ENCODE results near the gene QRICH2. TPM values are rescaled to one million over a fixed set of nuclear protein-coding genes. Genes with fewer than 3 reads are reported as not detected.

Gene QRICH2
- total and polyA plus RNA-seq, 10 of the 15 experiments (the other 5 are each of a cell fraction or from before 2014, with no cell fraction given): 0.04 to 0.72 (median 0.25) TPM

DNA sequence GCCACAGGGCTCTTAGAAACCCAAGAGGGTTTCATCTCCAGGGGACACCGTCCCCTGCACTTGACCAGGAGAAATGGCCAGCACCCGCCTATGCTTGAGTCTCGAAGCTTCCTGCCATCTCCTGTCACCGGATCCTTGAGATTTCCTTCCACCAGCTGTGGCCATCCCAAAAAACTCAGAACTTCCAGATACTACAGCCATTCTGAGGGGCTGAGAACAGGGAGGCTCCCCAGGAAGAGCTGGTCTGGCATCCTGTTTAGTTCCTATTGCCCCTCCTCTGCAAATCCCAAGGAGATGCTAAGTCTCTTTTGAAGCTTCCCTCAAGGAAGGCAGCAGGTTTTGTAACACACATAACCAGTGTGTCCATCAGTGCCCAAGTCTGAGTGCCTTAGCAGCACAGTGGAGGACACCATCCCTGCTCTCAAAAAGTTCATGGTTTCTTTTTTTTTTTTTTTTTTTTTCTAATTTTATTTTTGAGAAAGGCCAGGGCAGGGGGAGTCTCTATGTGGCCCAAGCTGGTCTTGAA is 41.0 kb downstream of the QRICH2 start:
- no peak for FAIRE-seq
- peak; percentile 14; the same call in 1 of the 3 replicates for TF ChIP-seq POU2F2 (IDR thresholded peaks at IDR 0.05; ENCODE audit: borderline replicate concordance, low read depth, low read length)
- 0 out of 2 replicates have a peak, but pooled peaks have one; percentile 28 for TF ChIP-seq WRNIP1 (IDR thresholded peaks at IDR 0.05; ENCODE audit: borderline replicate concordance, low read depth, low read length)
- peak; percentile 18; the same call in 1 of the 2 replicates for TF ChIP-seq BACH1 (IDR thresholded peaks at IDR 0.05; ENCODE audit: borderline replicate concordance)
- TF ChIP-seq POLR2AphosphoS5 (IDR thresholded peaks at IDR 0.05; ENCODE audit: low read length): peak; percentile 51
- TF ChIP-seq ZNF274 (IDR thresholded peaks at IDR 0.05; ENCODE audit: insufficient read depth, insufficient read length): no peak
- no peak for TF ChIP-seq HDAC6 (IDR thresholded peaks at IDR 0.05; ENCODE audit: unreplicated experiment)
- TF ChIP-seq RAD51 (IDR thresholded peaks at IDR 0.05): no peak
- TF ChIP-seq JUND (IDR thresholded peaks at IDR 0.05; ENCODE audit: low read depth, low read length): no peak
- no peak for TF ChIP-seq CREM (IDR thresholded peaks at IDR 0.05; ENCODE audit: low read depth)
- TF ChIP-seq, protein P1, sequence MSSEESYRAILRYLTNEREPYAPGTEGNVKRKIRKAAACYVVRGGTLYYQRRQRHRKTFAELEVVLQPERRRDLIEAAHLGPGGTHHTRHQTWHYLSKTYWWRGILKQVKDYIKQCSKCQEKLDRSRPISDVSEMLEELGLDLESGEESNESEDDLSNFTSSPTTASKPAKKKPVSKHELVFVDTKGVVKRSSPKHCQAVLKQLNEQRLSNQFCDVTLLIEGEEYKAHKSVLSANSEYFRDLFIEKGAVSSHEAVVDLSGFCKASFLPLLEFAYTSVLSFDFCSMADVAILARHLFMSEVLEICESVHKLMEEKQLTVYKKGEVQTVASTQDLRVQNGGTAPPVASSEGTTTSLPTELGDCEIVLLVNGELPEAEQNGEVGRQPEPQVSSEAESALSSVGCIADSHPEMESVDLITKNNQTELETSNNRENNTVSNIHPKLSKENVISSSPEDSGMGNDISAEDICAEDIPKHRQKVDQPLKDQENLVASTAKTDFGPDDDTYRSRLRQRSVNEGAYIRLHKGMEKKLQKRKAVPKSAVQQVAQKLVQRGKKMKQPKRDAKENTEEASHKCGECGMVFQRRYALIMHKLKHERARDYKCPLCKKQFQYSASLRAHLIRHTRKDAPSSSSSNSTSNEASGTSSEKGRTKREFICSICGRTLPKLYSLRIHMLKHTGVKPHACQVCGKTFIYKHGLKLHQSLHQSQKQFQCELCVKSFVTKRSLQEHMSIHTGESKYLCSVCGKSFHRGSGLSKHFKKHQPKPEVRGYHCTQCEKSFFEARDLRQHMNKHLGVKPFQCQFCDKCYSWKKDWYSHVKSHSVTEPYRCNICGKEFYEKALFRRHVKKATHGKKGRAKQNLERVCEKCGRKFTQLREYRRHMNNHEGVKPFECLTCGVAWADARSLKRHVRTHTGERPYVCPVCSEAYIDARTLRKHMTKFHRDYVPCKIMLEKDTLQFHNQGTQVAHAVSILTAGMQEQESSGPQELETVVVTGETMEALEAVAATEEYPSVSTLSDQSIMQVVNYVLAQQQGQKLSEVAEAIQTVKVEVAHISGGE (CRISPR knock-in tag; IDR thresholded peaks at IDR 0.05): 0 out of 2 replicates have a peak, but pooled peaks have one; percentile 18
- peak; percentile 61 for TF ChIP-seq POLR2A (IDR thresholded peaks at IDR 0.05; ENCODE audit: low read depth, low read length)
- intact Hi-C loops (cut with micrococcal nuclease; ENCODE audit: unreplicated experiment) (loop anchor here (5.0 to 10.0 kb wide), 2 partner anchors 35 to 482 kb away; partner anchors contain the start of gene UNK), in situ Hi-C loops (cut with MboI) (loop anchor here (25.0 kb wide), 2 partner anchors 1195 to 1895 kb away; partner anchors contain the start of gene SYNGR2)
- H3K27me3 ChIP-seq (replicated peaks in 1 of 2; ENCODE audit: control insufficient read depth in 2 of 2, insufficient read depth in 2 of 2, low read length in 1 of 2): no peaks in the 10 kb centered on the region
- no peaks in the 10 kb centered on the region for H4K20me1 ChIP-seq (ENCODE audit: control insufficient read depth, insufficient read depth)
- H3K27ac ChIP-seq (ENCODE audit: control insufficient read depth, insufficient read depth): peak overlapping the region; percentile 99
- H3K4me2 ChIP-seq (ENCODE audit: control insufficient read depth, insufficient read depth): peak overlapping the region; percentile 99
- H3K4me1 ChIP-seq (ENCODE audit: control insufficient read depth, insufficient read depth, low read length): peaks cover 49% of the 10 kb centered on the region
- SMC1A ChIA-PET (ENCODE audit: uncharacterized antibody, unreplicated experiment): interaction anchor here (0.9 to 10.2 kb wide), 10 partner anchors 12 to 145 kb away, joined by 3 to 152 read pairs (median 14); no protein-coding TSS in a partner anchor
- 2% methylated on average over 4 of the region's 4 CpGs for WGBS (ENCODE audit: insufficient coverage, insufficient replicate concordance, low lambda C conversion rate, missing lambda C conversion rate)
- RAD21 ChIA-PET (ENCODE audit: unreplicated experiment): interaction anchor here (0.6 to 18.5 kb wide), 12 partner anchors 9 to 144 kb away, joined by 3 to 419 read pairs (median 4); no protein-coding TSS in a partner anchor
- POLR2A ChIA-PET: interaction anchor here (0.5 to 17.9 kb wide), 8 partner anchors 19 to 401 kb away, joined by 3 to 427 read pairs (median 4); partner anchors contain the start of gene RNF157
- DNase-seq (ENCODE audit: low read depth, low spot score): no peak
- no peak overlapping the region for H2AFZ ChIP-seq (ENCODE audit: control insufficient read depth, low read depth, low read length)
- H3K36me3 ChIP-seq (ENCODE audit: control insufficient read depth in 2 of 2, insufficient read depth in 2 of 2, low read length in 1 of 2): no peaks in the 10 kb centered on the region; a peak in 1 of 4 replicates
- no peaks in the 10 kb centered on the region for H3K9me3 ChIP-seq (replicated peaks; ENCODE audit: control insufficient read depth, insufficient read depth, low read length)
- H3K79me2 ChIP-seq (ENCODE audit: control insufficient read depth, insufficient read depth, low read length): peaks cover 67% of the 10 kb centered on the region
- BruUV-seq (replicated peaks): no TSS peak
- H3K9ac ChIP-seq (ENCODE audit: control insufficient read depth, insufficient read depth, low read length): peak overlapping the region; percentile 93
- peak overlapping the region; percentile 84 for H3K4me3 ChIP-seq
- no peak for ATAC-seq
- CTCF ChIA-PET: interaction anchor here (0.6 to 10.6 kb wide), 8 partner anchors 12 to 144 kb away, joined by 3 to 160 read pairs (median 6); no protein-coding TSS in a partner anchor
